Osteoblast (primary cell): Measurements from ENCODE around the gene CTNNA1. TPM values are rescaled to one million over a fixed set of nuclear protein-coding genes. Genes with fewer than 3 reads are reported as not detected.

ENCODE experiments used
- DNase-seq: peaks from one replicate; pipeline ENCODE4 v3.0.0; 2011; ENCODE audit warnings: low spot score, mixed read lengths; ENCODE audit not compliant: insufficient read length; ENCODE audit errors: missing footprints
- H2AFZ ChIP-seq: 2 replicates; pipeline ENCODE4 v1.6.0; 2011; ENCODE audit warnings: mild to moderate bottlenecking, low read length
- H3K27ac ChIP-seq: 2 replicates; pipeline ENCODE4 v1.5.1; 2011; ENCODE audit warnings: mild to moderate bottlenecking, low read depth, low read length, moderate library complexity
- H3K27me3 ChIP-seq: 2 replicates; pipeline ENCODE4 v1.6.0; 2012; ENCODE audit warnings: mild to moderate bottlenecking, control low read depth, inconsistent platforms, low read length, moderate library complexity; ENCODE audit not compliant: insufficient read depth
- H3K36me3 ChIP-seq: 2 replicates; pipeline ENCODE4 v1.5.1; 2011; ENCODE audit warnings: mild to moderate bottlenecking, low read length, control low read depth, moderate library complexity; ENCODE audit not compliant: insufficient read depth
- H3K4me1 ChIP-seq: 2 replicates; pipeline ENCODE4 v1.5.1; 2011; ENCODE audit warnings: mild to moderate bottlenecking, low read length, control low read depth, moderate library complexity; ENCODE audit not compliant: insufficient read depth
- H3K4me2 ChIP-seq: 2 replicates; pipeline ENCODE4 v1.6.0; 2011; ENCODE audit warnings: mild to moderate bottlenecking, low read length; ENCODE audit not compliant: insufficient read depth
- H3K4me3 ChIP-seq: fragments of 200-600 bp; sonication (generic); 3 replicates; pipeline ENCODE4 v1.5.1; 2012; ENCODE audit warnings: mild to moderate bottlenecking, low read length, inconsistent platforms; ENCODE audit not compliant: insufficient read depth
- H3K79me2 ChIP-seq: 2 replicates; pipeline ENCODE4 v1.6.0; 2012; ENCODE audit warnings: mild to moderate bottlenecking, low read length, control low read depth, inconsistent platforms; ENCODE audit not compliant: insufficient read depth
- H3K9me3 ChIP-seq: 2 replicates; pipeline ENCODE4 v1.5.1; 2011; ENCODE audit warnings: low read depth, low read length, control low read depth
- H4K20me1 ChIP-seq: 2 replicates; pipeline ENCODE4 v1.6.0; 2012; ENCODE audit warnings: mild to moderate bottlenecking, low read length, control low read depth; ENCODE audit not compliant: insufficient read depth
- total RNA-seq: library from RNA; depleted of rRNA; stranded (reverse); fragments of >200 nt; gene quantifications from 2 replicates; pipeline ENCODE4 v1.2.3, GENCODE V29; 2012
- TF ChIP-seq, protein P1 (sequence below): IDR thresholded peaks from 2 replicates; pipeline ENCODE4 v1.5.1; 2011; ENCODE audit warnings: mild to moderate bottlenecking, low read depth, low read length, moderate library complexity; ENCODE audit errors: extremely low read depth

The CTNNA1 gene
- total RNA-seq, 1 donor, result 432 TPM

DNA sequence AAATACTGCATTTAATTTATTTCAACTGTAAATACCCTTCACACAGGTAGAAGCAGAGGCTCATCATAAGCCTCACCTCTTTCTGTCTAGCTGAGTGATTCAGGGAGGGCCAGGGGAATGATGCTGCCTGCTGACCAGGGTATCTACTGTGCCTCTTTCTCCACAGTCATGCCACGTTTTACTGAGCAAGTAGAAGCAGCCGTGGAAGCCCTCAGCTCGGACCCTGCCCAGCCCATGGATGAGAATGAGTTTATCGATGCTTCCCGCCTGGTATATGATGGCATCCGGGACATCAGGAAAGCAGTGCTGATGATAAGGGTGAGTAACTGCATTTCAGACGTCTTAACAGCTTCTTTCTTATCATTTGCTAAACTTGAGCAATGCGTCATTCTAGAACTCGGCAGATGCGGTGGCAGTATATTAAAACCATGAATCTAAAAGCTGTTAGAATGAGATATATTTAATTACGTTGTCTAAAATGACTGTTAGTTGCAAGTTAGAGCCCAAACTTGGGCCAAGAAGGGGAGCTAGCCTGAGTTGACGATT lies 171.9 kb downstream of the CTNNA1 start:
- peak; percentile 23 for DNase-seq
- H3K36me3 ChIP-seq, result peaks cover 52% of the 10 kb centered on the region
- no peak overlapping the region for H3K4me3 ChIP-seq
- H3K4me1 ChIP-seq, result peaks cover 8% of the 10 kb centered on the region
- H4K20me1 ChIP-seq, result peaks cover 23% of the 10 kb centered on the region
- no peak overlapping the region for H3K4me2 ChIP-seq
- H3K79me2 ChIP-seq, result peaks cover 54% of the 10 kb centered on the region
- no peaks in the 10 kb centered on the region for H3K27me3 ChIP-seq
- no peak overlapping the region for H3K27ac ChIP-seq
- no peaks in the 10 kb centered on the region for H3K9me3 ChIP-seq
- no peak overlapping the region for H2AFZ ChIP-seq
- TF ChIP-seq, protein P1, sequence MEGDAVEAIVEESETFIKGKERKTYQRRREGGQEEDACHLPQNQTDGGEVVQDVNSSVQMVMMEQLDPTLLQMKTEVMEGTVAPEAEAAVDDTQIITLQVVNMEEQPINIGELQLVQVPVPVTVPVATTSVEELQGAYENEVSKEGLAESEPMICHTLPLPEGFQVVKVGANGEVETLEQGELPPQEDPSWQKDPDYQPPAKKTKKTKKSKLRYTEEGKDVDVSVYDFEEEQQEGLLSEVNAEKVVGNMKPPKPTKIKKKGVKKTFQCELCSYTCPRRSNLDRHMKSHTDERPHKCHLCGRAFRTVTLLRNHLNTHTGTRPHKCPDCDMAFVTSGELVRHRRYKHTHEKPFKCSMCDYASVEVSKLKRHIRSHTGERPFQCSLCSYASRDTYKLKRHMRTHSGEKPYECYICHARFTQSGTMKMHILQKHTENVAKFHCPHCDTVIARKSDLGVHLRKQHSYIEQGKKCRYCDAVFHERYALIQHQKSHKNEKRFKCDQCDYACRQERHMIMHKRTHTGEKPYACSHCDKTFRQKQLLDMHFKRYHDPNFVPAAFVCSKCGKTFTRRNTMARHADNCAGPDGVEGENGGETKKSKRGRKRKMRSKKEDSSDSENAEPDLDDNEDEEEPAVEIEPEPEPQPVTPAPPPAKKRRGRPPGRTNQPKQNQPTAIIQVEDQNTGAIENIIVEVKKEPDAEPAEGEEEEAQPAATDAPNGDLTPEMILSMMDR, result no peak

DNA sequence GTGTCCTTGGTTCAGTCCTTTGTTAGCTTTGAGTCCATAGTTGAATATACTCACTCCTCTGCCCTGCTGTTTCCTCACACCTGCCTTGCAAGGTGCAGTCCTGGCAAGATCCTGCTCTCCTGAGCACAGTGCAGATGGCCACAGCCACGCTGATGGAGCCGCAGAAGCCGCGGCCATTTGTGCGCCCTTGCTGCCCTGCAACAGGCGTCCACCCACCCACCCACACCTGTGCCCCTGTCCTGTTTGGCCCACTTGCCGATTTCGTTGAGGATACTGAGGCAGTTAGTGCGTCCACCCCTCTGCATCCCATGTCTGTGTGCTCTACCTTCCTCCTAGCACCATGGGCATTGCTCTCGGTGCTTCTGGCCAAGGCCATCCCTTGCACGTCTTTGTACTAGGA lies 173.0 kb downstream of the CTNNA1 start:
- Histone ChIP-seq H4K20me1 (peaks cover 23% of the 10 kb centered on the region), H3K79me2 (peaks cover 45% of the 10 kb centered on the region), H3K27me3 (no peaks in the 10 kb centered on the region), H3K4me3 (no peak overlapping the region), H3K27ac (no peak overlapping the region), H3K36me3 (peaks cover 63% of the 10 kb centered on the region), H3K4me1 (peaks cover 1% of the 10 kb centered on the region), H3K4me2 (no peak overlapping the region), H3K9me3 (no peaks in the 10 kb centered on the region), H2AFZ (no peak overlapping the region)
- DNase-seq, result peak; percentile 27
- TF ChIP-seq, protein P1, result no peak

DNA sequence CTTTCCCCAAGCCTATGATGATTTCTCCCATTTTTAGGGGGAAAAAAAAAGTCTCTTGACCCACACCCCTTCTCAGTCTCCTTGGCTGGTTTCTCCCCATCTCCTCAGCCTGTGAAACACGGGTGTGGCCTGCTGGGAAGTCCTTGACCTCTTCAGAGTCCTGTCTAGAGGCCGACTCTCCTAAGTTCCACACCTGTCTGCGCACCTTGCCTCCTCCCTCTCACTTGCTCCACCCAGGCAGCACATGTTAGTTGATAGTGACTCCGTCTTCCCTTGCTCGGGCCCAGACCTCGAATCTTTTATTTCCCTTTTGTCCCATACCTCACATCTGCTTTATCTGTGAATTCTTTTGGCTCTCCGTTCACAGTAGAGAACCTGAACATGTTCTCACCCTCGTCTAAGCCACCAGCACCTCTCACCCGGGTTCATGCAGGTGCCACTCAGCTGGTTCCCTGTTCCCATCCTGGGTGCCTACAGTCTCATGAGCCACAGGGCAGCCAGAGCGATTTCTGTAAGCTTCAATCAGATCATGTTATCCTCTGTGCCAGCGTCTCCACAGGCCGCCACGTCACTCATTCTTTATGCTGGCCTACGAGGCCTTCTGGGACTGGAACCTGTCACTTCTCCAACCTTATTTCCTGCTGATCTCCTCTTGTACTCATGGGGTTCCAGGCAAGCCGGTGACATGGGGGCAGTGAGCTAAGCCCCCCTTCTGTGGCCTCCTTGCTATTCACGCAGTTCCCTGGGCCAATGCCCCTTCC lies 173.6 kb downstream of the CTNNA1 start:
- DNase-seq, result no peak
- no peaks in the 10 kb centered on the region for H3K4me1 ChIP-seq
- H3K27me3 ChIP-seq, result no peaks in the 10 kb centered on the region
- TF ChIP-seq, protein P1, result no peak
- H3K9me3 ChIP-seq, result no peaks in the 10 kb centered on the region
- no peak overlapping the region for H3K4me3 ChIP-seq
- peaks cover 69% of the 10 kb centered on the region for H3K36me3 ChIP-seq
- no peak overlapping the region for H2AFZ ChIP-seq
- peaks cover 42% of the 10 kb centered on the region for H3K79me2 ChIP-seq
- peaks cover 23% of the 10 kb centered on the region for H4K20me1 ChIP-seq
- no peak overlapping the region for H3K4me2 ChIP-seq
- no peak overlapping the region for H3K27ac ChIP-seq

DNA sequence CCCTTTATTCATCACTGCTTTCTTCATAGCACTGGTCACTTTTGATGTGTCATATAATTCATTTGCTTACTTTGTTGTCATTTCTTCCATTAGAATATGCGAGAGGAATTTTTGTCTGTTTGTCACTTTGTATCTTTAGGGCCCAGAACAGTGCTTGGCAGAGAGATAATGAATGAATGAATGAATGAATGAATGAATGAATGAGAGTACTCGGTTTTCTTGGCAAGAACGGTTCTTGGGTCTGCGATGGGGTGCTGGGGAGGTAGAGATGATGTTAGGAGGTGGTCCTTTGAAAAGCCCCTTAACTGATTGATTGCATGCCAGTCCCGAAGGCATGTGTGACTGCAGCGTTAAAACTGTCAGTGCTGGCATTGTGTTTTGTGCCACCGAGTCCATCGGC lies 174.3 kb downstream of the CTNNA1 start:
- TF ChIP-seq, protein P1, result no peak
- H4K20me1 ChIP-seq, result peaks cover 21% of the 10 kb centered on the region
- DNase-seq, result no peak
- H3K9me3 ChIP-seq, result no peaks in the 10 kb centered on the region
- peaks cover 76% of the 10 kb centered on the region for H3K36me3 ChIP-seq
- H3K4me1 ChIP-seq, result no peaks in the 10 kb centered on the region
- H2AFZ ChIP-seq, result no peak overlapping the region
- no peak overlapping the region for H3K4me2 ChIP-seq
- H3K4me3 ChIP-seq, result no peak overlapping the region
- no peaks in the 10 kb centered on the region for H3K27me3 ChIP-seq
- no peak overlapping the region for H3K27ac ChIP-seq
- H3K79me2 ChIP-seq, result peaks cover 36% of the 10 kb centered on the region
